Keratinocyte (primary cell): ENCODE results near the gene SCPEP1. TPM values are rescaled to one million over a fixed set of nuclear protein-coding genes. Genes with fewer than 3 reads are reported as not detected.

Experiments used
- DNase-seq: peaks from one replicate; pipeline ENCODE4 v3.0.0-alpha.2; 2011; ENCODE audit warnings: low read depth, missing footprints, low spot score
- FAIRE-seq: peaks from 2 replicates; lab custom pipeline; 2011; peaks lifted over from hg19 to GRCh38; lab: Jason Lieb, UNC
- H2AFZ ChIP-seq: 2 replicates; pipeline ENCODE4 v1.6.0; 2012; ENCODE audit warnings: low read length, control low read depth, inconsistent platforms; ENCODE audit not compliant: control insufficient read depth
- H3K27ac ChIP-seq: 2 replicates; pipeline ENCODE4 v1.5.1; 2011; ENCODE audit warnings: low read length; ENCODE audit not compliant: control insufficient read depth, insufficient read depth
- H3K27me3 ChIP-seq: 3 replicates; pipeline ENCODE4 v1.6.0; 2011; ENCODE audit warnings: low read length; ENCODE audit not compliant: control insufficient read depth, insufficient read depth; ENCODE audit errors: extremely low read depth
- H3K36me3 ChIP-seq, 2 experiments: 2 replicates in 1 of 2; 3 replicates in 1 of 2; pipeline ENCODE4 v1.5.1; 2011; ENCODE audit warnings: low read length in 2 of 2, mild to moderate bottlenecking in 1 of 2; ENCODE audit not compliant: control insufficient read depth in 2 of 2, insufficient read depth in 2 of 2; ENCODE audit errors: extremely low read depth in 1 of 2
- H3K4me1 ChIP-seq: 3 replicates; pipeline ENCODE4 v1.5.1; 2011; ENCODE audit warnings: low read length; ENCODE audit not compliant: control insufficient read depth, insufficient read depth; ENCODE audit errors: extremely low read depth
- H3K4me2 ChIP-seq: 3 replicates; pipeline ENCODE4 v1.6.0; 2011; ENCODE audit warnings: low read depth, low read length; ENCODE audit not compliant: control insufficient read depth, insufficient read depth; ENCODE audit errors: extremely low read depth
- H3K4me3 ChIP-seq, 3 experiments: fragments of 200-600 bp in 1 of 3; sonication (generic) in 1 of 3; 2 replicates in 2 of 3; 3 replicates in 1 of 3; pipeline ENCODE4 v1.5.1; 2011 to 2016; ENCODE audit warnings: low read length in 3 of 3, mild to moderate bottlenecking in 3 of 3, control low read depth in 2 of 3, inconsistent platforms in 1 of 3, low read depth in 1 of 3, mixed read lengths in 1 of 3, mixed run types in 1 of 3, moderate library complexity in 1 of 3; ENCODE audit not compliant: control insufficient read depth in 2 of 3, insufficient read depth in 2 of 3; ENCODE audit errors: extremely low read depth in 1 of 3
- H3K79me2 ChIP-seq: 2 replicates; pipeline ENCODE4 v1.6.0; 2012; ENCODE audit warnings: low read length; ENCODE audit not compliant: control insufficient read depth, insufficient read depth
- H3K9ac ChIP-seq: 3 replicates; pipeline ENCODE4 v1.6.0; 2011; ENCODE audit warnings: low read length; ENCODE audit not compliant: control insufficient read depth, insufficient read depth; ENCODE audit errors: extremely low read depth
- H3K9me1 ChIP-seq: 3 replicates; pipeline ENCODE4 v1.6.0; 2011; ENCODE audit warnings: low read length; ENCODE audit not compliant: control insufficient read depth, insufficient read depth; ENCODE audit errors: extremely low read depth
- H3K9me3 ChIP-seq: 2 replicates; pipeline ENCODE4 v1.5.1; 2012; ENCODE audit warnings: low read depth, low read length; ENCODE audit not compliant: control insufficient read depth
- H4K20me1 ChIP-seq: 3 replicates; pipeline ENCODE4 v1.6.0; 2011; ENCODE audit warnings: low read length; ENCODE audit not compliant: control insufficient read depth, insufficient read depth; ENCODE audit errors: extremely low read depth
- EZH2 ChIP-seq: IDR thresholded peaks from one replicate; pipeline ENCODE4 v1.6.1; 2012; ENCODE audit warnings: inconsistent platforms, mild to moderate bottlenecking, low read length, moderate library complexity
- dilution Hi-C: fragments of 300-500 bp; cut with MboI; formaldehyde crosslinking; loops from one replicate; pipeline ENCODE4 v1.7.0; 2020; ENCODE audit warnings: low sequenced_read_pairs; ENCODE audit not compliant: extremely low pct_ligation_motif_present
- polyA plus RNA-seq, 5 experiments: library from polyadenylated mRNA; depleted of rRNA in 3 of 5; stranded (reverse) in 3 of 5; stranded (forward) in 1 of 5; unstranded in 1 of 5; fragments of >200 nt; gene quantifications; 1 replicate in 1 of 5; 2 replicates in 3 of 5; 3 replicates in 1 of 5; pipeline versions ENCODE4 v1.2.1 to v1.2.3, GENCODE V29; 2011 to 2012; ENCODE audit warnings: missing spikeins in 2 of 5, low read depth in 1 of 5, low replicate concordance in 1 of 5
- TF ChIP-seq, protein P1 (sequence below), 3 experiments: IDR thresholded peaks in 1 of 3; conservative IDR thresholded peaks in 1 of 3; optimal IDR thresholded peaks in 1 of 3; 2 replicates in 2 of 3; 3 replicates in 1 of 3; pipeline versions ENCODE3 to v1.5.1; 2011; ENCODE audit warnings: low read length in 3 of 3, mild to moderate bottlenecking in 3 of 3, moderate library complexity in 2 of 3, control low read depth in 1 of 3, inconsistent platforms in 1 of 3; ENCODE audit not compliant: insufficient read depth in 2 of 3; ENCODE audit errors: extremely low read depth in 1 of 3

SCPEP1 gene
- polyA plus RNA-seq, 1 donor (not counting 4 experiments of a cell fraction or from before 2014, with no cell fraction given): 34.4 TPM

GRCh38 chr17:56983366-56983765, 5.4 kb downstream of the SCPEP1 start:
- no peak overlapping the region for H2AFZ ChIP-seq
- H4K20me1 ChIP-seq: no peaks in the 10 kb centered on the region
- no peaks in the 10 kb centered on the region for H3K9me3 ChIP-seq
- TF ChIP-seq, protein P1, sequence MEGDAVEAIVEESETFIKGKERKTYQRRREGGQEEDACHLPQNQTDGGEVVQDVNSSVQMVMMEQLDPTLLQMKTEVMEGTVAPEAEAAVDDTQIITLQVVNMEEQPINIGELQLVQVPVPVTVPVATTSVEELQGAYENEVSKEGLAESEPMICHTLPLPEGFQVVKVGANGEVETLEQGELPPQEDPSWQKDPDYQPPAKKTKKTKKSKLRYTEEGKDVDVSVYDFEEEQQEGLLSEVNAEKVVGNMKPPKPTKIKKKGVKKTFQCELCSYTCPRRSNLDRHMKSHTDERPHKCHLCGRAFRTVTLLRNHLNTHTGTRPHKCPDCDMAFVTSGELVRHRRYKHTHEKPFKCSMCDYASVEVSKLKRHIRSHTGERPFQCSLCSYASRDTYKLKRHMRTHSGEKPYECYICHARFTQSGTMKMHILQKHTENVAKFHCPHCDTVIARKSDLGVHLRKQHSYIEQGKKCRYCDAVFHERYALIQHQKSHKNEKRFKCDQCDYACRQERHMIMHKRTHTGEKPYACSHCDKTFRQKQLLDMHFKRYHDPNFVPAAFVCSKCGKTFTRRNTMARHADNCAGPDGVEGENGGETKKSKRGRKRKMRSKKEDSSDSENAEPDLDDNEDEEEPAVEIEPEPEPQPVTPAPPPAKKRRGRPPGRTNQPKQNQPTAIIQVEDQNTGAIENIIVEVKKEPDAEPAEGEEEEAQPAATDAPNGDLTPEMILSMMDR (optimal IDR thresholded peaks at IDR 0.05 in 1 of 3, IDR thresholded peaks at IDR 0.05 in 1 of 3, conservative IDR thresholded peaks at IDR 0.05 in 1 of 3; ENCODE audit: extremely low read depth in 1 of 3, insufficient read depth in 2 of 3, low read length in 3 of 3): no peak
- no peak for TF ChIP-seq EZH2
- H3K27me3 ChIP-seq: no peaks in the 10 kb centered on the region
- FAIRE-seq (no peak), DNase-seq (no peak)
- H3K4me2 ChIP-seq: no peak overlapping the region
- no peak overlapping the region for H3K27ac ChIP-seq
- dilution Hi-C loops: no loop called here
- no peak overlapping the region for H3K4me3 ChIP-seq
- no peaks in the 10 kb centered on the region for H3K9me1 ChIP-seq
- peaks cover 22% of the 10 kb centered on the region for H3K4me1 ChIP-seq
- H3K79me2 ChIP-seq: no peaks in the 10 kb centered on the region
- no peak overlapping the region for H3K9ac ChIP-seq
- H3K36me3 ChIP-seq: peaks cover 4 to 8% of the 10 kb centered on the region in 2 experiments

DNA sequence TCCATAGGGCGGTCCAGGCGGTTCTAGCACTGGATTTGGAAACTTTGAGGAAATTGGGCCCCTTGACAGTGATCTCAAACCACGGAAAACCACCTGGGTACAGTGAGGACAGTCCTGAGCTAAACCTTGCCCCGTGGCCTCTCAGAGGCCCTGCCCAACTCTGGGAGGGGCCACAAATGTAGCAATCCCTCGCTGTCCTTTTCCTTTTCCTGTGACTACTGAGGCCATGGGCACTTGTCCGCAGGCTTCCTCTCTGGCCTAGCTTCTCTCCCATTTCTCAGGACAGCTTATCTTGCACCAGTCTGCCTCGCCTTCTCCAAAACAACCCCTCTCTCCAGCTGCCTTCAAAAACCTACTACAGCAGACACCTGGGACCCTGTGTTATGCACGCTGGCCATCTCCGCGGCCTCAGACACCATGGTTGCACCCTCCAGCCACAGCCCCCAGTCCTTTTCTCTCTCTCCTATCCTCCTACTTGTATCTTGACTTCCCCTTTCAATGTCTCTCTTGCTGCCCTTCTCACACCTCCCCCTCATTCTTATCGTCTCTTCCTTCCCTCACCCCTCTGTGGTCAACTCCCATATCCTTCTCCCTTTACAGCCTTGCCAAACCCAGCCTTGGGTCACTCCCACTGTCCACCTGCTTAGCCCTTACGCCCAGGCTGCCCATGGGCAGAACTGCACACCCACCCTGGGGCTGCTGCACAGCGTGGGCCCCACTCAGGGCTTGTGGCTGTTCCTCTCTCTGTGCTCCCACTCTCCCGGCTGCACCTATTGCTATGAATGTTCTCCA, 7.6 kb downstream of the SCPEP1 start:
- FAIRE-seq (no peak), DNase-seq (no peak)
- TF ChIP-seq, protein P1 (optimal IDR thresholded peaks at IDR 0.05 in 1 of 3, IDR thresholded peaks at IDR 0.05 in 1 of 3, conservative IDR thresholded peaks at IDR 0.05 in 1 of 3; ENCODE audit: extremely low read depth in 1 of 3, insufficient read depth in 2 of 3, low read length in 3 of 3): no peak
- no peak for TF ChIP-seq EZH2
- H3K9ac ChIP-seq: no peak overlapping the region
- H3K79me2 ChIP-seq: no peaks in the 10 kb centered on the region
- no peaks in the 10 kb centered on the region for H3K9me3 ChIP-seq
- H3K9me1 ChIP-seq: no peaks in the 10 kb centered on the region
- H3K4me3 ChIP-seq: no peak overlapping the region
- no peak overlapping the region for H3K27ac ChIP-seq
- no peaks in the 10 kb centered on the region for H3K27me3 ChIP-seq
- H3K36me3 ChIP-seq: peaks cover 4 to 8% of the 10 kb centered on the region in 2 experiments
- H3K4me2 ChIP-seq: no peak overlapping the region
- H3K4me1 ChIP-seq: peaks cover 14% of the 10 kb centered on the region
- no peaks in the 10 kb centered on the region for H4K20me1 ChIP-seq
- dilution Hi-C loops: no loop called here
- no peak overlapping the region for H2AFZ ChIP-seq
